ENCODE data around the gene CCDC80.

Gene CCDC80

GRCh38 chr3:112598731-112599130 lies 42.2 kb downstream of the CCDC80 start:
- TF ChIP-seq TCF12 (IDR thresholded peaks at IDR 0.05; ENCODE audit: low read depth): no peak
- TF ChIP-seq NFIC (IDR thresholded peaks at IDR 0.05): no peak
- TF ChIP-seq EGR1 (IDR thresholded peaks at IDR 0.05): no peak
- TF ChIP-seq EP300 (IDR thresholded peaks at IDR 0.05; ENCODE audit: borderline replicate concordance): no peak
- TF ChIP-seq MAX (IDR thresholded peaks at IDR 0.05): no peak
- TF ChIP-seq USF1 (IDR thresholded peaks at IDR 0.05): no peak
- no peak for TF ChIP-seq YY1 (IDR thresholded peaks at IDR 0.05; ENCODE audit: low read depth)
- TF ChIP-seq FOXM1 (IDR thresholded peaks at IDR 0.05; ENCODE audit: borderline replicate concordance, low read depth): no peak
- no peak for TF ChIP-seq REST (IDR thresholded peaks at IDR 0.05; ENCODE audit: low read depth)
- no peak for TF ChIP-seq TEAD4 (IDR thresholded peaks at IDR 0.05)
- no peak for TF ChIP-seq TAF1 (IDR thresholded peaks at IDR 0.05; ENCODE audit: low read depth)
- TF ChIP-seq CEBPB (IDR thresholded peaks at IDR 0.05): no peak
- TF ChIP-seq CREB1 (IDR thresholded peaks at IDR 0.05; ENCODE audit: low read depth): no peak
- TF ChIP-seq RAD21 (IDR thresholded peaks at IDR 0.05; ENCODE audit: low read depth): no peak
- TF ChIP-seq ZBTB7A (IDR thresholded peaks at IDR 0.05; ENCODE audit: low read depth): no peak

- TF ChIP-seq YY1 (IDR thresholded peaks at IDR 0.05; ENCODE audit: low read depth) (no peak), CEBPB (IDR thresholded peaks at IDR 0.05) (no peak), RAD21 (IDR thresholded peaks at IDR 0.05; ENCODE audit: low read depth) (no peak), REST (IDR thresholded peaks at IDR 0.05; ENCODE audit: low read depth) (no peak), NFIC (IDR thresholded peaks at IDR 0.05) (no peak), EGR1 (IDR thresholded peaks at IDR 0.05) (no peak), FOXM1 (IDR thresholded peaks at IDR 0.05; ENCODE audit: borderline replicate concordance, low read depth) (no peak), USF1 (IDR thresholded peaks at IDR 0.05) (no peak)
Observed at GRCh38 chr3:112597945-112598344, 43.0 kb downstream of the CCDC80 start.

GRCh38 chr3:112594856-112595255 lies 46.1 kb downstream of the CCDC80 start:
- TF ChIP-seq YY1 (IDR thresholded peaks at IDR 0.05; ENCODE audit: low read depth) (no peak), CREB1 (IDR thresholded peaks at IDR 0.05; ENCODE audit: low read depth) (no peak), FOXM1 (IDR thresholded peaks at IDR 0.05; ENCODE audit: borderline replicate concordance, low read depth) (no peak), TAF1 (IDR thresholded peaks at IDR 0.05; ENCODE audit: low read depth) (no peak), TEAD4 (IDR thresholded peaks at IDR 0.05) (no peak), EP300 (IDR thresholded peaks at IDR 0.05; ENCODE audit: borderline replicate concordance) (no peak)

GRCh38 chr3:112593258-112593657 lies 47.7 kb downstream of the CCDC80 start:
- TF ChIP-seq RAD21 (IDR thresholded peaks at IDR 0.05; ENCODE audit: low read depth) (no peak), CREB1 (IDR thresholded peaks at IDR 0.05; ENCODE audit: low read depth) (no peak), ZBTB7A (IDR thresholded peaks at IDR 0.05; ENCODE audit: low read depth) (no peak), TAF1 (IDR thresholded peaks at IDR 0.05; ENCODE audit: low read depth) (no peak), EGR1 (IDR thresholded peaks at IDR 0.05) (no peak), EP300 (IDR thresholded peaks at IDR 0.05; ENCODE audit: borderline replicate concordance) (no peak), MAX (IDR thresholded peaks at IDR 0.05) (no peak), NFIC (IDR thresholded peaks at IDR 0.05) (no peak), REST (IDR thresholded peaks at IDR 0.05; ENCODE audit: low read depth) (no peak), CEBPB (IDR thresholded peaks at IDR 0.05) (no peak), TCF12 (IDR thresholded peaks at IDR 0.05; ENCODE audit: low read depth) (no peak), YY1 (IDR thresholded peaks at IDR 0.05; ENCODE audit: low read depth) (no peak), FOXM1 (IDR thresholded peaks at IDR 0.05; ENCODE audit: borderline replicate concordance, low read depth) (no peak), USF1 (IDR thresholded peaks at IDR 0.05) (no peak), TEAD4 (IDR thresholded peaks at IDR 0.05) (no peak)
